Peyer's patch (tissue), 4 donors: ENCODE measurements around the gene DZIP3. TPM values are rescaled to one million over a fixed set of nuclear protein-coding genes. Genes with fewer than 3 reads are reported as not detected.
"Not testable (repeated sequence)": the region's sequence is repeated elsewhere in the genome, so short reads cannot be mapped to it uniquely, and the experiment has no call there.

Experiments used
- DNase-seq, 3 donors: peaks; one replicate each; pipeline ENCODE4 v3.0.0-alpha.2; 2017 to 2019
- H3K27ac ChIP-seq, 4 donors: fragments of 200-600 bp; sonication (generic); one replicate each; pipeline ENCODE4 v1.5.1; 2016 to 2019
- H3K27me3 ChIP-seq, 2 donors: fragments of 200-600 bp; sonication (generic); one replicate each; pipeline ENCODE4 v1.5.1; 2019
- H3K36me3 ChIP-seq, 3 donors: fragments of 200-600 bp; sonication (generic); one replicate each; pipeline ENCODE4 v1.5.1; 2016 to 2019
- H3K4me1 ChIP-seq, 4 donors: fragments of 200-600 bp; sonication (generic); one replicate each; pipeline ENCODE4 v1.5.1; 2016 to 2019
- H3K4me3 ChIP-seq, 4 donors: fragments of 200-600 bp; sonication (generic); 1 replicate in 3 of 4; 2 replicates in 1 of 4; pipeline ENCODE4 v1.5.1; 2016 to 2019; ENCODE audit warnings: mild to moderate bottlenecking in 1 of 4
- H3K9me3 ChIP-seq, 4 donors: fragments of 200-600 bp; sonication (generic); one replicate each; pipeline ENCODE4 v1.5.1; 2016 to 2019; ENCODE audit warnings: mild to moderate bottlenecking in 1 of 4
- POLR2A ChIP-seq, 2 donors: fragments of 450-650 bp; IDR thresholded peaks; one replicate each; pipeline ENCODE4 v1.5.1; 2017; ENCODE audit warnings: antibody characterized with exemption in 2 of 2, mild to moderate bottlenecking in 2 of 2, moderate library complexity in 2 of 2
- total RNA-seq, 4 donors: library from RNA; depleted of rRNA; stranded (reverse); fragments of >200 nt; gene quantifications; one replicate each; pipeline ENCODE4 v1.1.0, GENCODE V29; 2016
- TF ChIP-seq, protein P1 (sequence below), 6 experiments: fragments of 450-650 bp in 4 of 6; fragments of 200-600 bp in 2 of 6; sonication (generic) in 1 of 6; IDR thresholded peaks; one replicate each; pipeline ENCODE4 v1.5.1; 2017 to 2019; ENCODE audit warnings: antibody characterized with exemption in 6 of 6, mild to moderate bottlenecking in 3 of 6, moderate library complexity in 1 of 6

DZIP3 gene
- total RNA-seq, 4 donors from 2014 or later: 4.6 to 21.5 (median 5.9) TPM

DNA sequence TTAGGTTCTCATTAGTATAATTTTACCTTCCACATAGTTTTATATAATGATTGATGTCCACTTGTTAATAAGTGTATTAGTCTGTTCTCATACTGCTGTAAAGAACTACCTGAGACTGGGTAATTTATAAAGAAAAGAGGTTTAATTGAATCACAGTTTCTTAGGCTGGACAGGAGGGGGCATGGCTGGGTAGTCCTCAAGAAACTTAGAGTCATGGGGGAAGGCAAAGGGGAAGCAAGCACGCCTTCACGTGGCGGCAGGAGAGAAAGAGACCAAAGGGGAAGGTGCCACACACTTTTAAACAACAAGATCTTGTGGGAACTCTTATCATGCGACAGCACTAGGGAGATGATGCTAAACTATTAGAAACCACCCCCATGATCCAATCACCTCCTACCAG is 19.2 kb downstream of the DZIP3 start:
- no peak for DNase-seq
- H3K27ac ChIP-seq: no peak overlapping the region
- TF ChIP-seq, protein P1, sequence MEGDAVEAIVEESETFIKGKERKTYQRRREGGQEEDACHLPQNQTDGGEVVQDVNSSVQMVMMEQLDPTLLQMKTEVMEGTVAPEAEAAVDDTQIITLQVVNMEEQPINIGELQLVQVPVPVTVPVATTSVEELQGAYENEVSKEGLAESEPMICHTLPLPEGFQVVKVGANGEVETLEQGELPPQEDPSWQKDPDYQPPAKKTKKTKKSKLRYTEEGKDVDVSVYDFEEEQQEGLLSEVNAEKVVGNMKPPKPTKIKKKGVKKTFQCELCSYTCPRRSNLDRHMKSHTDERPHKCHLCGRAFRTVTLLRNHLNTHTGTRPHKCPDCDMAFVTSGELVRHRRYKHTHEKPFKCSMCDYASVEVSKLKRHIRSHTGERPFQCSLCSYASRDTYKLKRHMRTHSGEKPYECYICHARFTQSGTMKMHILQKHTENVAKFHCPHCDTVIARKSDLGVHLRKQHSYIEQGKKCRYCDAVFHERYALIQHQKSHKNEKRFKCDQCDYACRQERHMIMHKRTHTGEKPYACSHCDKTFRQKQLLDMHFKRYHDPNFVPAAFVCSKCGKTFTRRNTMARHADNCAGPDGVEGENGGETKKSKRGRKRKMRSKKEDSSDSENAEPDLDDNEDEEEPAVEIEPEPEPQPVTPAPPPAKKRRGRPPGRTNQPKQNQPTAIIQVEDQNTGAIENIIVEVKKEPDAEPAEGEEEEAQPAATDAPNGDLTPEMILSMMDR (IDR thresholded peaks at IDR 0.05): no peak
- no peak for TF ChIP-seq POLR2A (IDR thresholded peaks at IDR 0.05)
- peaks cover 0 to 4% (median 0%) of the 10 kb centered on the region in 3 donors for H3K36me3 ChIP-seq
- no peaks in the 10 kb centered on the region for H3K27me3 ChIP-seq
- H3K9me3 ChIP-seq: no peaks in the 10 kb centered on the region
- H3K4me3 ChIP-seq: no peak overlapping the region
- H3K4me1 ChIP-seq: peaks cover 0 to 6% (median 0%) of the 10 kb centered on the region in 4 donors

DNA sequence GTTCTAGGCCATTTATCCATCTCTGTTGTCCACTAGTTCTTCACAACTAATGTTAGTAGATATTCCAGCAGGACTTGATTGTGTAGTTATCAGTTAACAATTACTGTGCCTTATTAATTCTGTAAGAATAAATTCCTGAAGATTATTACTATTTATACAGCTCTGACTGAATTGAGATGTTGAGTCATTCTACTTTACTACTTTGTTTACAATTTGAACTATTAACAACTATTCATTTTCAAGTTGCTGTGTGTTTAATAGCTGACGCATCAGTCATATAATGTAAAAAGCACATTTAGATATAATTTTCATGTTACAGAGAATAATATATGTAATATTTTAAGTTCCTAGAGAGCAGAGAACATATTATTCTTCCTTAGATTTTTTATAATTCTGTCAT is 21.1 kb downstream of the DZIP3 start:
- Histone ChIP-seq H3K27ac (no peak overlapping the region), H3K9me3 (no peaks in the 10 kb centered on the region), H3K4me3 (no peak overlapping the region), H3K27me3 (no peaks in the 10 kb centered on the region), H3K4me1 (no peaks in the 10 kb centered on the region), H3K36me3 (peaks cover 0 to 4% (median 0%) of the 10 kb centered on the region in 3 donors)
- no peak for DNase-seq
- TF ChIP-seq POLR2A (IDR thresholded peaks at IDR 0.05): no peak
- TF ChIP-seq, protein P1 (IDR thresholded peaks at IDR 0.05): no peak

DNA sequence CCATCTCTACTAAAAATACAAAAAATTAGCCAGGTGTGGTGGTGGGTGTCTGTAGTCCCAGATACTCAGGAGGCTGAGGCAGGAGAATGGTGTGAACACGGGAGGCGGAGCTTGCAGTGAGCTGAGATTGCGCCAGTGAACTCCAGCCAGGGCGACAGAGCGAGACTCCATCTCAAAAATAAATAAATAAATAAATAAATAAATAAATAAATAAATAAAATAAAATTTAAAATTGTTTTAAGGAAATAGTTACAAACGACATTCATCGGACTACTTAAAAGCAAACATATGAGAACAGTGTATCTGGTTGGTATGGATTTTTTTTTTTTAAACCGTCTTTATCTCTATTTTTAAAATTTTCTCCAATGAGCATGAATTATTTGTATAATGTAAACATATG is 26.6 kb downstream of the DZIP3 start:
- H3K4me1 ChIP-seq, H3K27me3 ChIP-seq, DNase-seq, H3K36me3 ChIP-seq, H3K4me3 ChIP-seq, H3K9me3 ChIP-seq, H3K27ac ChIP-seq: not testable (repeated sequence)

DNA sequence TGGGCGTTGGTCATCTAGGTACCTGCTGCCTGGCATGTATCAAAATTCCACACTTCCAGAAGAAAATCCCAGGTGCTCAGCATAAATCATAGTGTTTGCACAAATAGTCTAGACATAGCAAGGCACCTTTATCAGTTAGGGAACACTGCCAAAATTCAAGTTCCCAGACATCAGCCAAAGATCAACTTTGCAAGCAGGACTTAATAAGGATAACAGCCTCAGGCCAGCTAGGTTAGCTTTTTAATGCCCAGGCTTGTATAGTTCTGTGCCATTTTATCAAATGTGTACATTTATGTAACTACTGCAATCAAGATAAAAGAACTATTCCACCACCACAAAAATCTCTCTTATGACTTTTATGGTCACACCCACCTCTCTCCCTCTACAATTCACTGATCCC is 30.7 kb downstream of the DZIP3 start:
- Histone ChIP-seq H3K27ac (no peak overlapping the region), H3K27me3 (no peaks in the 10 kb centered on the region), H3K9me3 (no peaks in the 10 kb centered on the region), H3K4me3 (no peak overlapping the region), H3K4me1 (no peaks in the 10 kb centered on the region), H3K36me3 (no peaks in the 10 kb centered on the region)
- DNase-seq: no peak
- no peak for TF ChIP-seq POLR2A (IDR thresholded peaks at IDR 0.05)
- TF ChIP-seq, protein P1 (IDR thresholded peaks at IDR 0.05): no peak

DNA sequence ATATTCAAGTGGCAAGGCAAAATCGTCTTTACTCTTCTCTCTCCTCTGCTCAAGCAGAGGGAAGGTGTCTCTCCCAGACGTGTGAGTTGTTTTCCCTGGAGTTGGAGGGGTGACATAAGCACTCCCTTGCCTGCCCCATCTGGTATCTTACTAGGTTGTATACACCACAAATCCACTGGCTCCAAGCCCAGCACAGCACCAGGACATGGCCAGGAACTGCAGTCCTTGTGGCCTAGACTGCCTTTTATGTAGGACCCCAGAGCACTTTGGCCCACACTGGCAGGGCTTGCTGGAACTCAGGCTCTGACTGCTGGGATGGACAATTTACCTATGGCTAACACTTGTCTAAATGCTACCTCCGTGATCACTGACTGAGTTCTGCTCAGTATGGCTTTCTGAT is 34.0 kb downstream of the DZIP3 start:
- Histone ChIP-seq H3K27me3 (no peaks in the 10 kb centered on the region), H3K9me3 (no peaks in the 10 kb centered on the region), H3K27ac (no peak overlapping the region), H3K36me3 (no peaks in the 10 kb centered on the region), H3K4me3 (no peak overlapping the region), H3K4me1 (no peaks in the 10 kb centered on the region)
- TF ChIP-seq, protein P1 (IDR thresholded peaks at IDR 0.05): no peak
- no peak for TF ChIP-seq POLR2A (IDR thresholded peaks at IDR 0.05)
- DNase-seq: peak in 1 of 3 donors; percentile 28

DNA sequence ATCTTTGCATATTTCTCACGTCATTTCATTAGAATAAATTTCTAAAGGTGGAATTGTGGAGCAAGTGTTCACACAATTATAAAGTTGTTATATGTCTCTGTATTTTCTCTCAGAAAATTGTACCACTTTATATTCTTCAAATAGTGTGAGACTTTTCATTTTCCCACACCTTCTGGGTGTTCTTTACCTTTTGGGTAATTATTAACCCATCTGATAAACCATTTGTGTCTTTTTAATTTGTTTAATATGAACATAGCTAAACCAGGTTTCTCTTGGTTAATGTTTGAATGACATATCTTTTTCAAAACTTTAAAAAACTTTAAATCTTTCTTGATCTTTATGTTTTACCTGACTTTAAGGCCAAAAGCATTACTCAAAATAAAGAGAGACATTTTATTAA is 40.5 kb downstream of the DZIP3 start:
- TF ChIP-seq, protein P1 (IDR thresholded peaks at IDR 0.05): no peak
- TF ChIP-seq POLR2A (IDR thresholded peaks at IDR 0.05): no peak
- Histone ChIP-seq H3K4me3 (no peak overlapping the region), H3K27me3 (no peaks in the 10 kb centered on the region), H3K9me3 (no peaks in the 10 kb centered on the region), H3K4me1 (no peaks in the 10 kb centered on the region), H3K27ac (no peak overlapping the region), H3K36me3 (no peaks in the 10 kb centered on the region)
- DNase-seq: no peak
